Measurements from ENCODE around the gene C16orf95.

DNA sequence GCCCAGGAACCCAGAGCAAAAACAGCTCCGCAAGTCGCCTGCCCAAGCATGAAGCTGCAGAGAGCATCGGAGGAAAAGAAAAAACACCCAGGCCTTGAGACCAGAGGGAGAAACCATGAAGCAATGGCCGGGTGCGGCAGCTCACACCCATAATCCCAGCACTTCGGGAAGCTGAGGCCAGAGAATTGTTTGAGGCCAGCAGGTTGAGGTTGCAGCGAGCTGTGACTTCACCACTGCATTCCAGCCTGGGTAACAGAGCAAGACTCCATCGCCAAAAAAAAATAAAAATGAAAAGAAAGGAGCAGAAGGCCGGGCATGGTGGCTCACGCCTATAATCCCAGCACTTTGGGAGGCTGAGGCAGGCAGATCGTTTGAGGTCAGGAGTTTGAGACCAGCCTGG, 40.3 kb downstream of the C16orf95 start:
- TF ChIP-seq, protein P1, sequence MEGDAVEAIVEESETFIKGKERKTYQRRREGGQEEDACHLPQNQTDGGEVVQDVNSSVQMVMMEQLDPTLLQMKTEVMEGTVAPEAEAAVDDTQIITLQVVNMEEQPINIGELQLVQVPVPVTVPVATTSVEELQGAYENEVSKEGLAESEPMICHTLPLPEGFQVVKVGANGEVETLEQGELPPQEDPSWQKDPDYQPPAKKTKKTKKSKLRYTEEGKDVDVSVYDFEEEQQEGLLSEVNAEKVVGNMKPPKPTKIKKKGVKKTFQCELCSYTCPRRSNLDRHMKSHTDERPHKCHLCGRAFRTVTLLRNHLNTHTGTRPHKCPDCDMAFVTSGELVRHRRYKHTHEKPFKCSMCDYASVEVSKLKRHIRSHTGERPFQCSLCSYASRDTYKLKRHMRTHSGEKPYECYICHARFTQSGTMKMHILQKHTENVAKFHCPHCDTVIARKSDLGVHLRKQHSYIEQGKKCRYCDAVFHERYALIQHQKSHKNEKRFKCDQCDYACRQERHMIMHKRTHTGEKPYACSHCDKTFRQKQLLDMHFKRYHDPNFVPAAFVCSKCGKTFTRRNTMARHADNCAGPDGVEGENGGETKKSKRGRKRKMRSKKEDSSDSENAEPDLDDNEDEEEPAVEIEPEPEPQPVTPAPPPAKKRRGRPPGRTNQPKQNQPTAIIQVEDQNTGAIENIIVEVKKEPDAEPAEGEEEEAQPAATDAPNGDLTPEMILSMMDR (IDR thresholded peaks at IDR 0.05), result no peak
- no peak for TF ChIP-seq POLR2A (IDR thresholded peaks at IDR 0.05)
